Retinal pigment epithelial cell (primary cell): ENCODE results near the gene IL17RD.
A peak's percentile ranks its signal among the peaks of the same experiment; 100 is the strongest.

Experiments
- DNase-seq: peaks from one replicate; pipeline ENCODE4 v3.0.0-alpha.2; 2010; ENCODE audit warnings: low read depth
- H3K4me3 ChIP-seq: 2 replicates; pipeline ENCODE4 v1.5.1; 2011; ENCODE audit warnings: mild to moderate bottlenecking, low read length, control low read depth, moderate library complexity
- TF ChIP-seq, protein P1 (sequence below): conservative IDR thresholded peaks from 2 replicates; pipeline ENCODE4 v1.5.1; 2011; ENCODE audit warnings: low read depth, low read length, control low read depth, inconsistent platforms

The IL17RD gene

DNA sequence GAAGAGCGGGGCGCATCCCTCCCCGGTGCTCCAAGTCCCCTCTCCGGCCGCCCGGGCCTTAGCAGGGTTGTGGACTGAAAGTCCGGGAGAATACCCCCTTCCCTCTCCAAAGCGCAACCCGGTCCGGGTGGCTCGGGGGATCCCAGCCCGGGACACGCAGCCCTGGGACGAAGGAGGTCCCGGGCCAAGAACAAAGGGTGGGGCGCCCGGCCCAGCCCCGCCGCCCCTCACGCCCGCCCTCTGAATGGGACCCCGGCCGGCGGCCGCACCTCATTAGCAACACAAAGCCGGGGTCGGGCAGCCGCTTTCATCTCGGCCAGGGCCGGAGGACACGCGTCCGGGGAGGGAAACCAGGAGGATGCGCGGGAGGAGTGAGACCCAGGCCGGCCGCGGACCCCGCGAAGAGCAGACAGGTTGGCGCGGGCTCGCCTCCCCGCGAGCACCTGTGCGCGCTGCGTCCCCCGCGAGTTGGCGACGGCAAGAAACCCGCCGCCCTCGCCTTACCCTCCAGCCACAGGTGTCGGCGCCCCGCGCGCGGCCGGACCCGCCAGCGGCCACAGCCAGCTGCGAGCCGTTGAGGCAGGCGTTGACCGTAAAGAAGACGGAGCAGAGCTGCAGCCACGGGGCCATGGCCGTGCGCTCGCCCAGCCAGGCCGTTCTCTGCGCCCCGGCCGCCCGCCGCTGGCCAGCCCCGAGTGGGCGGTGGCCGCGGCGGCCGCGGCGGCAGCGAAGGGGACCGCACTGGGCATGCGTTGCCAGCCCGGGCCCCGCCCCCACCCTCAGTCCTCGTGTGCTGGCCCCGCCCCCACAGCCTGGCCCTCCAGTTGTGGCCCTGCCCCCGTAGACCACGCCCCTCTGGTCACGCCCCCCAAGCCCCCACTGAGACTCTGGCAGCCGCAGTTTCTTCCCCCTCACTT, at the start of gene IL17RD:
IL17RD (minus strand) TSS at position 697 of the 917 bp plus-strand sequence; CDS start at position 630, 67 bp downstream.
- no peak for DNase-seq
- TF ChIP-seq, protein P1, sequence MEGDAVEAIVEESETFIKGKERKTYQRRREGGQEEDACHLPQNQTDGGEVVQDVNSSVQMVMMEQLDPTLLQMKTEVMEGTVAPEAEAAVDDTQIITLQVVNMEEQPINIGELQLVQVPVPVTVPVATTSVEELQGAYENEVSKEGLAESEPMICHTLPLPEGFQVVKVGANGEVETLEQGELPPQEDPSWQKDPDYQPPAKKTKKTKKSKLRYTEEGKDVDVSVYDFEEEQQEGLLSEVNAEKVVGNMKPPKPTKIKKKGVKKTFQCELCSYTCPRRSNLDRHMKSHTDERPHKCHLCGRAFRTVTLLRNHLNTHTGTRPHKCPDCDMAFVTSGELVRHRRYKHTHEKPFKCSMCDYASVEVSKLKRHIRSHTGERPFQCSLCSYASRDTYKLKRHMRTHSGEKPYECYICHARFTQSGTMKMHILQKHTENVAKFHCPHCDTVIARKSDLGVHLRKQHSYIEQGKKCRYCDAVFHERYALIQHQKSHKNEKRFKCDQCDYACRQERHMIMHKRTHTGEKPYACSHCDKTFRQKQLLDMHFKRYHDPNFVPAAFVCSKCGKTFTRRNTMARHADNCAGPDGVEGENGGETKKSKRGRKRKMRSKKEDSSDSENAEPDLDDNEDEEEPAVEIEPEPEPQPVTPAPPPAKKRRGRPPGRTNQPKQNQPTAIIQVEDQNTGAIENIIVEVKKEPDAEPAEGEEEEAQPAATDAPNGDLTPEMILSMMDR, result no peak
- H3K4me3 ChIP-seq, result peak within 1 kb of the TSS; percentile 75

DNA sequence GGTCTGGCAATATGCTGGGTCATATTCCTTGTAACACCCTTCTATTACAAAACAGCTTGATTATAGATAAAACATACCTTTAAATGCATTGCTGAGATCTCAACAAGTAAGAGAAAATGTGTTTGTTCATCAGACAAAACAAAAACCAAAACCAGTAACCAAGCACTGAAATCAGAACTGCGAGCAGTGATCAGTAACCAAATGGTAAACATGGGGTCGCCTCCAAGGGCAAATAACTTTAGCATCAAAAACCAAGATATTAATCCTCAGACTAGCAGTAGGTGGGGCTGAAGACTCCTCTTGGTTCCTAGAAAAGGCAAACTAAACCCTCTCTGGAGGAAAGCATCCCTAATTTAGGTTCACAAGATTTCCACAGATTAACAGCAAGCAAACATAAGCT, 41.3 kb upstream of the IL17RD start:
- H3K4me3 ChIP-seq, result no peak overlapping the region
- no peak for DNase-seq
- TF ChIP-seq, protein P1, result no peak

DNA sequence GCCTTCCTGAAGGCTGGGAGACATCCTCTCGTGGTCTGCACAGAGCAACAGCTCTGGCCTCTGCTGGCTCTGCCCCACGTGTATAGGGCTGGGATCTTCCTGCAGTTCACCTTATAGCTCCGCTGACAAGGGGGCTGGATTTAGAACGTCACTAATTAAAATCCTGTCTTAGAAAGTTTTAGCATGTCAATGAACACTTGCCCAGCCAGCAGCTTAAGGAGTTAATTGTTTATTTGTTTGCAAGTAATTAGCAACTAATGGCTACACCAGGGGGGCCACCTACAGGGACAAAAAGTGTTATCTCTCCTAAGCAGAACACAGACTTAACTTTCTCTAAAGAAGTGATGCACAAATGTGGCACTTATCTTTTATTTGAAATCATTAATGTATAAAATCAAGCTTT, 34.7 kb upstream of the IL17RD start, which contains the start of gene HESX1:
HESX1 (minus strand) TSS at position 84 of the 403 bp plus-strand sequence; CDS start at position 24, 60 bp downstream.
- no peak within 1 kb of the TSS for H3K4me3 ChIP-seq
- no peak for DNase-seq
- TF ChIP-seq, protein P1, result no peak

DNA sequence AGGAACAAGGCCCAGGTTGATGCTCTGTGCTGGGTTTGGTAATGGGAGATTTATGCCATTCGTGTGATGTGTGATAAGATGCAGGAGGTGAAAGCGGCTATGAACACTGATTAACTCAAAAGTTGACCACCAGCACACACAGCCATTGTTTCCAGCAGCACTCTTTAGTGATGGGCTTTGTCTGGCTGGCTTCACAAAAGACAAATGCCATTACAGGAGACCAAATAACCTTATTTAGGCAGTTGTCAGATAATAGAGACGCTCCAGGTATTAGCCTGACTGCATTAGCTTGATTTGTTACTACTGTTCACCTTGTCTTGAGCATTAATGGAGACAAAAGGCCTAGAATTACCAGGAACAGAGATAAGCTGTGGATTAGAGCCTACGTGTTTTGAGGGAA, 29.5 kb upstream of the IL17RD start:
- H3K4me3 ChIP-seq, result no peak overlapping the region
- DNase-seq, result no peak
- TF ChIP-seq, protein P1, result no peak

DNA sequence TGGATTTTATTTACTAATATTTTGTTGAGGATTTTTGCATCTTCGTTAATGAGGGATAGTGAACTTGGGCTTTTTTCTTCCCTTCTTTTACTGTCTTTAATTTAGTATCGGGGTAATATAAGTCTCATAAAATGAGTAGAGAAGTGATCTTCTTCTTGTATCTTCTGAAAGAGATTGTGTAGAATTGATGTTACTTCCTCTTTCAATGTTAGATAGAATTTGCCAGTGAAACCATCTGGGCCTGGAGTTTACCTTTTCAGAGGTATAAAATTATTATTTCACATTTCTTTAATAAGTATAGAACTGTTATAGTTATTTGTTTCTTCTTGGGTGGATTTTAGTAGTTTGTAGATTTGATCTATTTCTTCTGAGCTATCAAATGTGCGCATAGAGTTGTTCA, 26.9 kb upstream of the IL17RD start:
- DNase-seq, result no peak
- TF ChIP-seq, protein P1, result no peak
- H3K4me3 ChIP-seq, result no peak overlapping the region

DNA sequence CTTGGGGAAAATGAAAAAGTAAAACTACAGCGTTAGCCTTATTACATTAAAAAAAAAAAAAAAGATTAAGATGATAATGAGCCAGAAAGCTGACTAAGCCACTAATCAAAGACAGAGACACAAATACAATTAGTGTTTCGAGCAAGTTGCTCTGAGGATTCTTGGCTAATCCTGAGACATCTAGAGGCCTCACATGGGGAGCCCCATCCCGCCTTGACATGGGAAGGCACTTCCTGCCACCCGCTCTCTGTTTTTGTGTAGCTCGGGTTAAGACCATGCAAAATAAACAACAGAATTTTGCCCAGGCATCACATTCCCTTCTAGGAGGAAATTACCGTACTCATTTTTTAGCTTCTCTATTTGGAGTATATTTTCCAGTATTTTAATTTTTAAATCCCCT, 19.4 kb upstream of the IL17RD start:
- TF ChIP-seq, protein P1, result no peak
- H3K4me3 ChIP-seq, result no peak overlapping the region

More for the DNA sequence above, 19.4 kb upstream of the IL17RD start:
- no peak for DNase-seq
